WTC11 (cell line): ENCODE results near the gene STK31. TPM values are rescaled to one million over a fixed set of nuclear protein-coding genes. Genes with fewer than 3 reads are reported as not detected.

Experiments
- ATAC-seq: fragments of 200-7000 bp; cut with Tn5 transposase; 2 replicates; pipeline ENCODE4 v1.10.0; 2021; ENCODE audit warnings: mild to moderate bottlenecking, moderate library complexity
- CTCF ChIA-PET: fragments of 300-600 bp; sonication (Branson Sonifier 250); formaldehyde crosslinking; loops from one replicate; lab custom pipeline; 2021; ENCODE audit warnings: antibody characterized with exemption; lab: Charles Lee
- POLR2A ChIA-PET: fragments of 350-600 bp; sonication (Branson Sonifier 250); formaldehyde crosslinking; loops from one replicate; lab custom pipeline; 2021; ENCODE audit warnings: antibody characterized with exemption; lab: Charles Lee
- DNase-seq: peaks from one replicate; pipeline ENCODE4 v3.0.0; 2021; ENCODE audit warnings: low spot score
- H3K27ac Mint-ChIP-seq: 2 replicates; pipeline ENCODE4 v1.8.0; 2021; ENCODE audit warnings: mixed read lengths
- H3K27me3 Mint-ChIP-seq: 2 replicates; pipeline ENCODE4 v1.8.0; 2021; ENCODE audit warnings: low read depth, mild to moderate bottlenecking, moderate library complexity, mixed read lengths
- H3K36me3 Mint-ChIP-seq: 2 replicates; pipeline ENCODE4 v1.8.0; 2021; ENCODE audit warnings: mixed read lengths
- H3K4me1 Mint-ChIP-seq: 2 replicates; pipeline ENCODE4 v1.8.0; 2022; ENCODE audit warnings: mixed read lengths
- H3K4me3 Mint-ChIP-seq: 2 replicates; pipeline ENCODE4 v1.8.0; 2021; ENCODE audit warnings: mild to moderate bottlenecking, moderate library complexity, mixed read lengths
- H3K9me3 Mint-ChIP-seq: 2 replicates; pipeline ENCODE4 v1.8.0; 2021; ENCODE audit warnings: mixed read lengths
- ATF3 ChIP-seq: sonication (generic); formaldehyde crosslinking; conservative IDR thresholded peaks from 2 replicates; pipeline ENCODE4 v1.8.1; 2022; ENCODE audit warnings: mild to moderate bottlenecking, missing genetic modification reagents
- CBFB ChIP-seq: sonication (generic); formaldehyde crosslinking; IDR thresholded peaks from 2 replicates; pipeline ENCODE4 v1.8.1; 2022; ENCODE audit warnings: mild to moderate bottlenecking, low read depth, missing genetic modification reagents
- ELF4 ChIP-seq: sonication (generic); formaldehyde crosslinking; IDR thresholded peaks from 2 replicates; pipeline ENCODE4 v1.8.1; 2022; ENCODE audit warnings: low read depth, mild to moderate bottlenecking, moderate library complexity, missing genetic modification reagents
- GTF2I ChIP-seq: fragments of 250-450 bp; sonication (Bioruptor Pico); conservative IDR thresholded peaks from 2 replicates; pipeline ENCODE4 v1.4.0; 2021; ENCODE audit warnings: mild to moderate bottlenecking
- IRF2 ChIP-seq: sonication (generic); formaldehyde crosslinking; IDR thresholded peaks from 2 replicates; pipeline ENCODE4 v1.8.0; 2022; ENCODE audit warnings: low read depth, missing genetic modification reagents, borderline replicate concordance
- JAZF1 ChIP-seq: fragments of 250-450 bp; sonication (Bioruptor Pico); IDR thresholded peaks from 2 replicates; pipeline ENCODE4 v1.9.0; 2021; ENCODE audit warnings: moderate library complexity, mild to moderate bottlenecking, inconsistent platforms
- KAT7 ChIP-seq: sonication (generic); formaldehyde crosslinking; IDR thresholded peaks from 2 replicates; pipeline ENCODE4 v1.8.1; 2023; ENCODE audit warnings: missing genetic modification reagents, mild to moderate bottlenecking, borderline replicate concordance
- MYBL2 ChIP-seq: sonication (generic); formaldehyde crosslinking; IDR thresholded peaks from 2 replicates; pipeline ENCODE4 v1.8.1; 2023; ENCODE audit warnings: mild to moderate bottlenecking, moderate library complexity, missing genetic modification reagents
- NFATC4 ChIP-seq: fragments of 250-450 bp; sonication (Bioruptor Pico); IDR thresholded peaks from 2 replicates; pipeline ENCODE4 v1.9.0; 2021; ENCODE audit warnings: mild to moderate bottlenecking
- NR2C2 ChIP-seq: sonication (generic); formaldehyde crosslinking; IDR thresholded peaks from 2 replicates; pipeline ENCODE4 v1.8.0; 2022; ENCODE audit warnings: mild to moderate bottlenecking, missing genetic modification reagents
- RELA ChIP-seq: sonication (generic); formaldehyde crosslinking; IDR thresholded peaks from 2 replicates; pipeline ENCODE4 v1.8.1; 2022; ENCODE audit warnings: missing genetic modification reagents, mild to moderate bottlenecking, borderline replicate concordance
- SP1 ChIP-seq: sonication (generic); formaldehyde crosslinking; conservative IDR thresholded peaks from 2 replicates; pipeline ENCODE4 v1.8.1; 2022; ENCODE audit warnings: missing genetic modification reagents
- TEAD1 ChIP-seq: sonication (generic); formaldehyde crosslinking; IDR thresholded peaks from 2 replicates; pipeline ENCODE4 v1.8.0; 2022; ENCODE audit warnings: mild to moderate bottlenecking, missing genetic modification reagents
- TEAD4 ChIP-seq: sonication (generic); formaldehyde crosslinking; IDR thresholded peaks from 2 replicates; pipeline ENCODE4 v1.8.0; 2022; ENCODE audit warnings: mild to moderate bottlenecking, missing genetic modification reagents
- ZNF232 ChIP-seq: sonication (generic); formaldehyde crosslinking; IDR thresholded peaks from 2 replicates; pipeline ENCODE4 v1.8.0; 2022; ENCODE audit warnings: mild to moderate bottlenecking, missing genetic modification reagents
- ZNF263 ChIP-seq: sonication (generic); formaldehyde crosslinking; IDR thresholded peaks from 2 replicates; pipeline ENCODE4 v1.8.1; 2022; ENCODE audit warnings: low read depth, mild to moderate bottlenecking, moderate library complexity, missing genetic modification reagents
- ZNF396 ChIP-seq: fragments of 250-450 bp; sonication (Bioruptor Pico); IDR thresholded peaks from 2 replicates; pipeline ENCODE4 v1.8.0; 2021; ENCODE audit warnings: mild to moderate bottlenecking, moderate library complexity, borderline replicate concordance
- ZNF423 ChIP-seq: fragments of 250-450 bp; sonication (Bioruptor Pico); IDR thresholded peaks from 2 replicates; pipeline ENCODE4 v2.1.2; 2022; ENCODE audit warnings: mild to moderate bottlenecking, moderate library complexity
- ZNF532 ChIP-seq: fragments of 250-450 bp; sonication (Bioruptor Pico); IDR thresholded peaks from 2 replicates; pipeline ENCODE4 v1.9.0; 2021; ENCODE audit warnings: mild to moderate bottlenecking, borderline replicate concordance
- total RNA-seq: library from RNA; stranded (reverse); gene quantifications from 3 replicates; pipeline ENCODE4 v1.2.3, GENCODE V29; 2021
- TF ChIP-seq, protein P1 (sequence below): sonication (generic); formaldehyde crosslinking; IDR thresholded peaks from 2 replicates; pipeline ENCODE4 v1.8.0; 2023; ENCODE audit warnings: missing genetic modification reagents, mild to moderate bottlenecking, borderline replicate concordance
- TF ChIP-seq, protein P2 (sequence below): sonication (generic); formaldehyde crosslinking; IDR thresholded peaks from 2 replicates; pipeline ENCODE4 v1.8.0; 2022; ENCODE audit warnings: mild to moderate bottlenecking, missing genetic modification reagents
- TF ChIP-seq, protein P3 (sequence below): sonication (generic); formaldehyde crosslinking; IDR thresholded peaks from 2 replicates; pipeline ENCODE4 v1.8.0; 2023; ENCODE audit warnings: missing genetic modification reagents

Gene STK31
- total RNA-seq, 1 experiment from 2014 or later, result 0.42 TPM

DNA sequence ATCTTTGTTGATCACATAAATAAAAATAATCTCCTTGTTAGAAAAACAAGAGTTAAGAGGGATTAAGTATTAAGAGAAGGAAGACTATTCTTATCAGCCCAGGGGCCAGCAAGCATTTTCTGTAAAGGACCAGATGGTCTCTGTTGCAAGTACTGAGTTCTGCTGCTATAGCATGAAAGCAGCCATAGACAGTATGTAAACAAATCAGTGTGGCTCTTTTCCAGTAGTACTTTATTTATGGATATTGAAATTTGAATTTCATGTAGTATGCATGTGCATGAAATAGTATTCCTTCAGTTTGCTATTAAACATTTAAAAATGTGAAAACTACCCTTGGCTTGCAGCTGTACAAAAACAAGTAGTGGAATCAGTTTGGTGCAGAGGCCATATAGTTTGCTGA is 81.7 kb downstream of the STK31 start:
- Mint-ChIP-seq H3K9me3 (peaks cover 41% of the 10 kb centered on the region), H3K4me3 (no peak overlapping the region), H3K4me1 (no peaks in the 10 kb centered on the region), H3K27ac (no peak overlapping the region), H3K36me3 (peaks cover 38% of the 10 kb centered on the region), H3K27me3 (peaks cover 17% of the 10 kb centered on the region)
- no peak for ATAC-seq
- CTCF ChIA-PET, result no interaction called here
- POLR2A ChIA-PET, result no interaction called here
- TF ChIP-seq, protein P1, sequence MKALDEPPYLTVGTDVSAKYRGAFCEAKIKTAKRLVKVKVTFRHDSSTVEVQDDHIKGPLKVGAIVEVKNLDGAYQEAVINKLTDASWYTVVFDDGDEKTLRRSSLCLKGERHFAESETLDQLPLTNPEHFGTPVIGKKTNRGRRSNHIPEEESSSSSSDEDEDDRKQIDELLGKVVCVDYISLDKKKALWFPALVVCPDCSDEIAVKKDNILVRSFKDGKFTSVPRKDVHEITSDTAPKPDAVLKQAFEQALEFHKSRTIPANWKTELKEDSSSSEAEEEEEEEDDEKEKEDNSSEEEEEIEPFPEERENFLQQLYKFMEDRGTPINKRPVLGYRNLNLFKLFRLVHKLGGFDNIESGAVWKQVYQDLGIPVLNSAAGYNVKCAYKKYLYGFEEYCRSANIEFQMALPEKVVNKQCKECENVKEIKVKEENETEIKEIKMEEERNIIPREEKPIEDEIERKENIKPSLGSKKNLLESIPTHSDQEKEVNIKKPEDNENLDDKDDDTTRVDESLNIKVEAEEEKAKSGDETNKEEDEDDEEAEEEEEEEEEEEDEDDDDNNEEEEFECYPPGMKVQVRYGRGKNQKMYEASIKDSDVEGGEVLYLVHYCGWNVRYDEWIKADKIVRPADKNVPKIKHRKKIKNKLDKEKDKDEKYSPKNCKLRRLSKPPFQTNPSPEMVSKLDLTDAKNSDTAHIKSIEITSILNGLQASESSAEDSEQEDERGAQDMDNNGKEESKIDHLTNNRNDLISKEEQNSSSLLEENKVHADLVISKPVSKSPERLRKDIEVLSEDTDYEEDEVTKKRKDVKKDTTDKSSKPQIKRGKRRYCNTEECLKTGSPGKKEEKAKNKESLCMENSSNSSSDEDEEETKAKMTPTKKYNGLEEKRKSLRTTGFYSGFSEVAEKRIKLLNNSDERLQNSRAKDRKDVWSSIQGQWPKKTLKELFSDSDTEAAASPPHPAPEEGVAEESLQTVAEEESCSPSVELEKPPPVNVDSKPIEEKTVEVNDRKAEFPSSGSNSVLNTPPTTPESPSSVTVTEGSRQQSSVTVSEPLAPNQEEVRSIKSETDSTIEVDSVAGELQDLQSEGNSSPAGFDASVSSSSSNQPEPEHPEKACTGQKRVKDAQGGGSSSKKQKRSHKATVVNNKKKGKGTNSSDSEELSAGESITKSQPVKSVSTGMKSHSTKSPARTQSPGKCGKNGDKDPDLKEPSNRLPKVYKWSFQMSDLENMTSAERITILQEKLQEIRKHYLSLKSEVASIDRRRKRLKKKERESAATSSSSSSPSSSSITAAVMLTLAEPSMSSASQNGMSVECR (CRISPR knock-in tag), result no peak
- TF ChIP-seq NR2C2 (CRISPR knock-in tag), result no peak
- no peak for TF ChIP-seq ZNF263 (CRISPR knock-in tag)
- TF ChIP-seq ATF3 (CRISPR knock-in tag), result no peak
- TF ChIP-seq, all 79 proteins: peak for 0
- no peak for DNase-seq

- Mint-ChIP-seq H3K4me3 (peak overlapping the region; percentile 52; the same call in 1 of the 2 replicates), H3K36me3 (peaks cover 2% of the 10 kb centered on the region; the same call in 1 of the 2 replicates), H3K27ac (no peak overlapping the region), H3K4me1 (peaks cover 23% of the 10 kb centered on the region), H3K27me3 (peaks cover 29% of the 10 kb centered on the region), H3K9me3 (peaks cover 7% of the 10 kb centered on the region)
- ChIA-PET POLR2A (no interaction called here), CTCF (no interaction called here)
- DNase-seq (no peak), ATAC-seq (no peak; the same call in 1 of the 2 replicates)
- no peak for TF ChIP-seq RELA (CRISPR knock-in tag)
- no peak for TF ChIP-seq KAT7 (CRISPR knock-in tag)
- TF ChIP-seq, protein P2, sequence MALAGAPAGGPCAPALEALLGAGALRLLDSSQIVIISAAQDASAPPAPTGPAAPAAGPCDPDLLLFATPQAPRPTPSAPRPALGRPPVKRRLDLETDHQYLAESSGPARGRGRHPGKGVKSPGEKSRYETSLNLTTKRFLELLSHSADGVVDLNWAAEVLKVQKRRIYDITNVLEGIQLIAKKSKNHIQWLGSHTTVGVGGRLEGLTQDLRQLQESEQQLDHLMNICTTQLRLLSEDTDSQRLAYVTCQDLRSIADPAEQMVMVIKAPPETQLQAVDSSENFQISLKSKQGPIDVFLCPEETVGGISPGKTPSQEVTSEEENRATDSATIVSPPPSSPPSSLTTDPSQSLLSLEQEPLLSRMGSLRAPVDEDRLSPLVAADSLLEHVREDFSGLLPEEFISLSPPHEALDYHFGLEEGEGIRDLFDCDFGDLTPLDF, result no peak
- no peak for TF ChIP-seq IRF2 (CRISPR knock-in tag)
- TF ChIP-seq ZNF396 (CRISPR knock-in tag), result no peak
- TF ChIP-seq ZNF532 (CRISPR knock-in tag), result no peak
- no peak for TF ChIP-seq CBFB (CRISPR knock-in tag)
- no peak for TF ChIP-seq NFATC4 (CRISPR knock-in tag)
- TF ChIP-seq ZNF423 (CRISPR knock-in tag), result no peak
- TF ChIP-seq TEAD4, result no peak
- TF ChIP-seq JAZF1 (CRISPR knock-in tag), result no peak
- no peak for TF ChIP-seq ZNF232 (CRISPR knock-in tag)
- TF ChIP-seq SP1 (CRISPR knock-in tag), result no peak
- no peak for TF ChIP-seq TEAD1 (CRISPR knock-in tag)
- TF ChIP-seq GTF2I, result no peak
- TF ChIP-seq, protein P3, sequence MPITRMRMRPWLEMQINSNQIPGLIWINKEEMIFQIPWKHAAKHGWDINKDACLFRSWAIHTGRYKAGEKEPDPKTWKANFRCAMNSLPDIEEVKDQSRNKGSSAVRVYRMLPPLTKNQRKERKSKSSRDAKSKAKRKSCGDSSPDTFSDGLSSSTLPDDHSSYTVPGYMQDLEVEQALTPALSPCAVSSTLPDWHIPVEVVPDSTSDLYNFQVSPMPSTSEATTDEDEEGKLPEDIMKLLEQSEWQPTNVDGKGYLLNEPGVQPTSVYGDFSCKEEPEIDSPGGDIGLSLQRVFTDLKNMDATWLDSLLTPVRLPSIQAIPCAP (CRISPR knock-in tag), result no peak
- no peak for TF ChIP-seq ELF4 (CRISPR knock-in tag)
- no peak for TF ChIP-seq MYBL2 (CRISPR knock-in tag)
Observed at GRCh38 chr7:23802720-23803397, 92.8 kb downstream of the STK31 start.
